Measurements from ENCODE around the gene PDCD6IP.

DNA sequence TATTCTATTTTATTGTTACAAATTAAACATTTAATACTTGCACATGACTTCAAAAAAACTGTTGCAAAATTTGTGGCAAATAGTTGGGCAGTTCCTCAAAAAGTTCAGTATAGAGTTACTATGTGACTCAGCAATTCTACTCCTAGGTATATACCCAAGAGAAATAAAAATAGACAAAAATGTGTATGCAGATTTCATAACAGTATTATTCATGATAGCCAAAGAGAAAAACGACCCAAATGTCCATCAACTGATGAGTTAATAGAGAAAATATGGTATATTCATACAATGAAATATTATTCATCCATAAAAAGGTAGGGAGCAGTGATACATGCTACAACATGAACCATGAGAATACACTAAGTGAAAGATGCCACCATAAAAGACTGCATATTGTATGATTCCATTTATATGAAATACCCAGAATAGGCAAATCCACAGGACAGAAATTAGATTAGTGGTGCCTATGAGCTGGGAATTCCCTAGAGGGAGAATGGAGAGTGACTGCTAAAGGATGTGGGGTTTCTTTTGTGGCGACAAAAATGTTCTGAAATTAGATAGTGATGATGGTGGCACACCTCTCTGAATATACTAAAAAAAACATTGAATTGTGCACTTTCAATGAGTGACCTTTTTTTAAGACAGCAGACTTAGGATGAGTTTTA lies 48.8 kb upstream of the PDCD6IP start:
- TF ChIP-seq, protein P1, sequence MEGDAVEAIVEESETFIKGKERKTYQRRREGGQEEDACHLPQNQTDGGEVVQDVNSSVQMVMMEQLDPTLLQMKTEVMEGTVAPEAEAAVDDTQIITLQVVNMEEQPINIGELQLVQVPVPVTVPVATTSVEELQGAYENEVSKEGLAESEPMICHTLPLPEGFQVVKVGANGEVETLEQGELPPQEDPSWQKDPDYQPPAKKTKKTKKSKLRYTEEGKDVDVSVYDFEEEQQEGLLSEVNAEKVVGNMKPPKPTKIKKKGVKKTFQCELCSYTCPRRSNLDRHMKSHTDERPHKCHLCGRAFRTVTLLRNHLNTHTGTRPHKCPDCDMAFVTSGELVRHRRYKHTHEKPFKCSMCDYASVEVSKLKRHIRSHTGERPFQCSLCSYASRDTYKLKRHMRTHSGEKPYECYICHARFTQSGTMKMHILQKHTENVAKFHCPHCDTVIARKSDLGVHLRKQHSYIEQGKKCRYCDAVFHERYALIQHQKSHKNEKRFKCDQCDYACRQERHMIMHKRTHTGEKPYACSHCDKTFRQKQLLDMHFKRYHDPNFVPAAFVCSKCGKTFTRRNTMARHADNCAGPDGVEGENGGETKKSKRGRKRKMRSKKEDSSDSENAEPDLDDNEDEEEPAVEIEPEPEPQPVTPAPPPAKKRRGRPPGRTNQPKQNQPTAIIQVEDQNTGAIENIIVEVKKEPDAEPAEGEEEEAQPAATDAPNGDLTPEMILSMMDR (IDR thresholded peaks at IDR 0.05 in 8 of 11, conservative IDR thresholded peaks at IDR 0.05 in 3 of 11), result no peak
- TF ChIP-seq POLR2AphosphoS5 (IDR thresholded peaks at IDR 0.05) (no peak), POLR2A (IDR thresholded peaks at IDR 0.05) (no peak)
